ENCODE data around the gene APOC3. TPM values are rescaled to one million over a fixed set of nuclear protein-coding genes. Genes with fewer than 3 reads are reported as not detected.

The APOC3 gene
- total and polyA plus RNA-seq, 10 of the 15 experiments (the other 5 are each of a cell fraction or from before 2014, with no cell fraction given): 1.9 TPM; not detected in 9

GRCh38 chr11:116847612-116848011, 17.9 kb downstream of the APOC3 start:
- Histone ChIP-seq H3K9me3 (replicated peaks; ENCODE audit: control insufficient read depth, insufficient read depth, low read length) (no peaks in the 10 kb centered on the region), H3K79me2 (ENCODE audit: control insufficient read depth, insufficient read depth, low read length) (no peaks in the 10 kb centered on the region), H4K20me1 (ENCODE audit: control insufficient read depth, insufficient read depth) (no peaks in the 10 kb centered on the region), H3K4me1 (ENCODE audit: control insufficient read depth, insufficient read depth, low read length) (peaks cover 12% of the 10 kb centered on the region), H3K27me3 (replicated peaks in 1 of 2; ENCODE audit: control insufficient read depth in 2 of 2, insufficient read depth in 2 of 2, low read length in 1 of 2) (no peaks in the 10 kb centered on the region), H3K36me3 (ENCODE audit: control insufficient read depth in 2 of 2, insufficient read depth in 2 of 2, low read length in 1 of 2) (peaks cover 14 to 20% of the 10 kb centered on the region in 2 experiments; a peak in 3 of 4 replicates), H3K4me3 (no peak overlapping the region), H2AFZ (ENCODE audit: control insufficient read depth, low read depth, low read length) (no peak overlapping the region), H3K27ac (ENCODE audit: control insufficient read depth, insufficient read depth) (no peak overlapping the region), H3K4me2 (ENCODE audit: control insufficient read depth, insufficient read depth) (no peak overlapping the region), H3K9ac (ENCODE audit: control insufficient read depth, insufficient read depth, low read length) (no peak overlapping the region)
- TF ChIP-seq CREB1 (IDR thresholded peaks at IDR 0.05; ENCODE audit: low read depth) (no peak), TCF12 (IDR thresholded peaks at IDR 0.05; ENCODE audit: low read depth, low read length) (no peak), RAD51 (IDR thresholded peaks at IDR 0.05) (no peak), IKZF1 (conservative IDR thresholded peaks at IDR 0.05) (no peak), PAX8 (IDR thresholded peaks at IDR 0.05) (no peak), IRF3 (IDR thresholded peaks at IDR 0.05) (no peak), BACH1 (IDR thresholded peaks at IDR 0.05; ENCODE audit: borderline replicate concordance) (no peak), NKRF (conservative IDR thresholded peaks at IDR 0.05) (no peak), SP1 (IDR thresholded peaks at IDR 0.05; ENCODE audit: low read depth, low read length) (no peak), ZNF24 (IDR thresholded peaks at IDR 0.05) (no peak), ZNF274 (IDR thresholded peaks at IDR 0.05; ENCODE audit: insufficient read depth, insufficient read length) (no peak), EP300 (IDR thresholded peaks at IDR 0.05; ENCODE audit: borderline replicate concordance in 1 of 2, control insufficient read depth in 1 of 2, low read depth in 2 of 2, low read length in 2 of 2) (no peak), NRF1 (conservative IDR thresholded peaks at IDR 0.05; ENCODE audit: low read depth, low read length) (no peak)
- no TSS peak for BruUV-seq (replicated peaks)
- FAIRE-seq (no peak), ATAC-seq (no peak), DNase-seq (ENCODE audit: low read depth, low spot score) (no peak)
- POLR2A ChIA-PET: no interaction called here
- intact Hi-C loops (cut with micrococcal nuclease; ENCODE audit: unreplicated experiment): no loop called here
- WGBS (ENCODE audit: insufficient coverage, insufficient replicate concordance, low lambda C conversion rate, missing lambda C conversion rate): 97% methylated on average over 4 of the region's 4 CpGs
- SMC1A ChIA-PET (ENCODE audit: uncharacterized antibody, unreplicated experiment): interaction anchor here (1.0 kb wide), 1 partner anchor 12 kb away, joined by 3 read pairs; no protein-coding TSS in a partner anchor
- RAD21 ChIA-PET (ENCODE audit: unreplicated experiment): no interaction called here
- in situ Hi-C loops (cut with MboI): no loop called here
- CTCF ChIA-PET: interaction anchor here (1.5 kb wide), 1 partner anchor 12 kb away, joined by 4 read pairs; no protein-coding TSS in a partner anchor
